ENCODE results near the gene C19orf44.
A peak's percentile ranks its signal among the peaks of the same experiment; 100 is the strongest.
"Not testable (repeated sequence)": the region's sequence is repeated elsewhere in the genome, so short reads cannot be mapped to it uniquely, and the experiment has no call there.

C19orf44 gene

GRCh38 chr19:16495982-16496612 is at the start of gene C19orf44, which contains the start of gene CALR3:
Gene C19orf44, plus strand, starts transcription at chr19:16496394. Its CDS starts 4,399 bp downstream, at chr19:16500793.
Gene CALR3, minus strand, starts transcription at chr19:16496167. Its CDS starts 38 bp downstream, at chr19:16496129.
- H3K4me3 Mint-ChIP-seq = peak within 1 kb of the TSS; percentile 88
- peak; percentile 99 for ATAC-seq
- H3K4me1 Mint-ChIP-seq = peaks cover 28% of the 10 kb centered on the region
- no peaks in the 10 kb centered on the region for H3K27me3 Mint-ChIP-seq
- H3K27ac Mint-ChIP-seq = peak within 1 kb of the TSS; percentile 89
- peaks cover 4% of the 10 kb centered on the region for H3K36me3 Mint-ChIP-seq
- H3K9me3 Mint-ChIP-seq = no peaks in the 10 kb centered on the region

- H3K4me1 Mint-ChIP-seq = peaks cover 94% of the 10 kb centered on the region
- peak overlapping the region; percentile 94 for H3K27ac Mint-ChIP-seq
Measured at GRCh38 chr19:16446724-16447368, 49.3 kb upstream of the C19orf44 start.

GRCh38 chr19:16448872-16449271 is 47.3 kb upstream of the C19orf44 start:
- peak overlapping the region; percentile 63 for H3K4me3 Mint-ChIP-seq
- H3K4me1 Mint-ChIP-seq = peaks cover 83% of the 10 kb centered on the region
- H3K9me3 Mint-ChIP-seq, ATAC-seq, H3K27me3 Mint-ChIP-seq: not testable (repeated sequence)
- peaks cover 35% of the 10 kb centered on the region for H3K36me3 Mint-ChIP-seq
- peak overlapping the region; percentile 94 for H3K27ac Mint-ChIP-seq

More at GRCh38 chr19:16446724-16447368, 49.3 kb upstream of the C19orf44 start:
- Mint-ChIP-seq H3K27me3 (no peaks in the 10 kb centered on the region), H3K36me3 (peaks cover 49% of the 10 kb centered on the region), H3K4me3 (peak overlapping the region; percentile 69), H3K9me3 (peaks cover 6% of the 10 kb centered on the region)
- peak; percentile 71 for ATAC-seq

- ATAC-seq = peak; percentile 76
- Mint-ChIP-seq H3K4me3 (peak overlapping the region; percentile 63), H3K9me3 (peaks cover 3% of the 10 kb centered on the region)
Measured at GRCh38 chr19:16449330-16449961, 46.7 kb upstream of the C19orf44 start.

GRCh38 chr19:16452325-16452724 is 43.9 kb upstream of the C19orf44 start:
- Mint-ChIP-seq H3K36me3 (peaks cover 28% of the 10 kb centered on the region), H3K4me1 (peaks cover 76% of the 10 kb centered on the region), H3K9me3 (peaks cover 3% of the 10 kb centered on the region), H3K27ac (no peak overlapping the region), H3K4me3 (no peak overlapping the region), H3K27me3 (no peaks in the 10 kb centered on the region)
- ATAC-seq = no peak

More at GRCh38 chr19:16449330-16449961, 46.7 kb upstream of the C19orf44 start:
- Mint-ChIP-seq H3K27ac (peak overlapping the region; percentile 94), H3K36me3 (peaks cover 29% of the 10 kb centered on the region), H3K4me1 (peaks cover 83% of the 10 kb centered on the region), H3K27me3 (no peaks in the 10 kb centered on the region)

- peaks cover 3% of the 10 kb centered on the region for H3K9me3 Mint-ChIP-seq
- H3K36me3 Mint-ChIP-seq = peaks cover 12% of the 10 kb centered on the region
- no peaks in the 10 kb centered on the region for H3K27me3 Mint-ChIP-seq
- ATAC-seq = no peak
- H3K4me1 Mint-ChIP-seq = peaks cover 77% of the 10 kb centered on the region
- peak overlapping the region; percentile 73 for H3K27ac Mint-ChIP-seq
- H3K4me3 Mint-ChIP-seq = no peak overlapping the region
Measured at GRCh38 chr19:16454351-16454918, 41.8 kb upstream of the C19orf44 start.

GRCh38 chr19:16455489-16455888 is 40.7 kb upstream of the C19orf44 start:
- no peak overlapping the region for H3K4me3 Mint-ChIP-seq
- no peak for ATAC-seq
- H3K27ac Mint-ChIP-seq = peak overlapping the region; percentile 69
- H3K36me3 Mint-ChIP-seq = peaks cover 7% of the 10 kb centered on the region
- peaks cover 72% of the 10 kb centered on the region for H3K4me1 Mint-ChIP-seq
- no peaks in the 10 kb centered on the region for H3K27me3 Mint-ChIP-seq
- H3K9me3 Mint-ChIP-seq = no peaks in the 10 kb centered on the region

GRCh38 chr19:16456652-16457194 is 39.5 kb upstream of the C19orf44 start:
- H3K4me1 Mint-ChIP-seq = peaks cover 71% of the 10 kb centered on the region
- H3K27ac Mint-ChIP-seq = peak overlapping the region; percentile 69
- H3K9me3 Mint-ChIP-seq = no peaks in the 10 kb centered on the region
- peak overlapping the region; percentile 66 for H3K4me3 Mint-ChIP-seq
- H3K27me3 Mint-ChIP-seq = no peaks in the 10 kb centered on the region
- H3K36me3 Mint-ChIP-seq = peaks cover 7% of the 10 kb centered on the region
- peak; percentile 61 for ATAC-seq

- Mint-ChIP-seq H3K36me3 (peaks cover 7% of the 10 kb centered on the region), H3K4me3 (peak overlapping the region; percentile 66), H3K4me1 (peaks cover 77% of the 10 kb centered on the region), H3K9me3 (no peaks in the 10 kb centered on the region), H3K27ac (peak overlapping the region; percentile 69), H3K27me3 (no peaks in the 10 kb centered on the region)
- peak; percentile 65 for ATAC-seq
Measured at GRCh38 chr19:16457195-16457953, 38.8 kb upstream of the C19orf44 start.

GRCh38 chr19:16457954-16458331 is 38.3 kb upstream of the C19orf44 start:
- peak overlapping the region; percentile 69 for H3K27ac Mint-ChIP-seq

GRCh38 chr19:16458391-16459341 is 37.5 kb upstream of the C19orf44 start:
- no peaks in the 10 kb centered on the region for H3K27me3 Mint-ChIP-seq
- H3K4me3 Mint-ChIP-seq = peak overlapping the region; percentile 0
- no peak for ATAC-seq
- no peaks in the 10 kb centered on the region for H3K9me3 Mint-ChIP-seq
- H3K36me3 Mint-ChIP-seq = peaks cover 14% of the 10 kb centered on the region
- H3K4me1 Mint-ChIP-seq = peaks cover 83% of the 10 kb centered on the region
- H3K27ac Mint-ChIP-seq = peak overlapping the region; percentile 69

More at GRCh38 chr19:16457954-16458331, 38.3 kb upstream of the C19orf44 start:
- H3K4me1 Mint-ChIP-seq = peaks cover 82% of the 10 kb centered on the region
- peaks cover 7% of the 10 kb centered on the region for H3K36me3 Mint-ChIP-seq
- no peaks in the 10 kb centered on the region for H3K27me3 Mint-ChIP-seq
- H3K4me3 Mint-ChIP-seq = peak overlapping the region; percentile 21
- ATAC-seq = peak; percentile 7
- no peaks in the 10 kb centered on the region for H3K9me3 Mint-ChIP-seq

- Mint-ChIP-seq H3K36me3 (peaks cover 17% of the 10 kb centered on the region), H3K9me3 (no peaks in the 10 kb centered on the region), H3K4me1 (peaks cover 83% of the 10 kb centered on the region), H3K27me3 (no peaks in the 10 kb centered on the region), H3K4me3 (no peak overlapping the region), H3K27ac (no peak overlapping the region)
- no peak for ATAC-seq
Measured at GRCh38 chr19:16459680-16460079, 36.5 kb upstream of the C19orf44 start.

GRCh38 chr19:16460454-16460853 is 35.7 kb upstream of the C19orf44 start:
- H3K27me3 Mint-ChIP-seq = no peaks in the 10 kb centered on the region
- no peak overlapping the region for H3K4me3 Mint-ChIP-seq
- no peak overlapping the region for H3K27ac Mint-ChIP-seq
- H3K9me3 Mint-ChIP-seq = no peaks in the 10 kb centered on the region
- peaks cover 16% of the 10 kb centered on the region for H3K36me3 Mint-ChIP-seq
- H3K4me1 Mint-ChIP-seq = peaks cover 89% of the 10 kb centered on the region
- no peak for ATAC-seq
